ENCODE data around the gene CPD.
"Not testable (repeated sequence)": the region's sequence is repeated elsewhere in the genome, so short reads cannot be mapped to it uniquely, and the experiment has no call there.

CPD gene

DNA sequence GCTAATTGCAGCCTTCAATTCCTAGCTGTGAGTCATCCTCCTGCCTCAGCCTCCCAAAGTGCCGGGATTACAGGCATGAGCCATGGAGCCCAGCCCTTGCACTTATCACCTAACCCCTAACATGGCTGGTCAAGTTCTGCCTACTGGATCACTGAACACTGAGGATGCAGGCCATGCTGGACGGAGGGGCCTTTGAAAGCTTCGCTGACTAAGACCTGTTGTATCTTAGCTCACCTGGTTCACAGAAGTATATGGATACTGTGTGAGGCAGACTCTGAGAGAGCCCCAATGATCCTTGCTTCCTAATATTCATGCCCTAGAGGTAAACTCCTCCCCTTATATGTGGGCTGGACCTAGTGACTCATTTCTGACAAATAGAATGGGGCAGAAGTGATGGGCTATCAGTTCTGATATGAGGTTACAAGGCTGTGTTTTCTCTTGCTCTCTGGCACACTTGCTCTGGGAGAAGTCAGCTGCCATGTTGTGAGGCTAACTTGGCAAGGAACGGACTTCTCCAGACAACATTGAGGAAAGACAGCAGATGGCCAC lies 33.1 kb upstream of the CPD start:
- in situ Hi-C loops (cut with HindIII; ENCODE audit: low sequenced_read_pairs) = loop anchor here (5.0 kb wide), 1 partner anchor 42 kb away; no protein-coding TSS in a partner anchor
- TF ChIP-seq, protein P1, sequence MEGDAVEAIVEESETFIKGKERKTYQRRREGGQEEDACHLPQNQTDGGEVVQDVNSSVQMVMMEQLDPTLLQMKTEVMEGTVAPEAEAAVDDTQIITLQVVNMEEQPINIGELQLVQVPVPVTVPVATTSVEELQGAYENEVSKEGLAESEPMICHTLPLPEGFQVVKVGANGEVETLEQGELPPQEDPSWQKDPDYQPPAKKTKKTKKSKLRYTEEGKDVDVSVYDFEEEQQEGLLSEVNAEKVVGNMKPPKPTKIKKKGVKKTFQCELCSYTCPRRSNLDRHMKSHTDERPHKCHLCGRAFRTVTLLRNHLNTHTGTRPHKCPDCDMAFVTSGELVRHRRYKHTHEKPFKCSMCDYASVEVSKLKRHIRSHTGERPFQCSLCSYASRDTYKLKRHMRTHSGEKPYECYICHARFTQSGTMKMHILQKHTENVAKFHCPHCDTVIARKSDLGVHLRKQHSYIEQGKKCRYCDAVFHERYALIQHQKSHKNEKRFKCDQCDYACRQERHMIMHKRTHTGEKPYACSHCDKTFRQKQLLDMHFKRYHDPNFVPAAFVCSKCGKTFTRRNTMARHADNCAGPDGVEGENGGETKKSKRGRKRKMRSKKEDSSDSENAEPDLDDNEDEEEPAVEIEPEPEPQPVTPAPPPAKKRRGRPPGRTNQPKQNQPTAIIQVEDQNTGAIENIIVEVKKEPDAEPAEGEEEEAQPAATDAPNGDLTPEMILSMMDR (IDR thresholded peaks at IDR 0.05; ENCODE audit: low read depth, low read length, missing control alignments) = no peak
- no peak for DNase-seq (ENCODE audit: low read depth)
- H3K4me3 ChIP-seq (ENCODE audit: low read depth, low read length) = no peak overlapping the region

DNA sequence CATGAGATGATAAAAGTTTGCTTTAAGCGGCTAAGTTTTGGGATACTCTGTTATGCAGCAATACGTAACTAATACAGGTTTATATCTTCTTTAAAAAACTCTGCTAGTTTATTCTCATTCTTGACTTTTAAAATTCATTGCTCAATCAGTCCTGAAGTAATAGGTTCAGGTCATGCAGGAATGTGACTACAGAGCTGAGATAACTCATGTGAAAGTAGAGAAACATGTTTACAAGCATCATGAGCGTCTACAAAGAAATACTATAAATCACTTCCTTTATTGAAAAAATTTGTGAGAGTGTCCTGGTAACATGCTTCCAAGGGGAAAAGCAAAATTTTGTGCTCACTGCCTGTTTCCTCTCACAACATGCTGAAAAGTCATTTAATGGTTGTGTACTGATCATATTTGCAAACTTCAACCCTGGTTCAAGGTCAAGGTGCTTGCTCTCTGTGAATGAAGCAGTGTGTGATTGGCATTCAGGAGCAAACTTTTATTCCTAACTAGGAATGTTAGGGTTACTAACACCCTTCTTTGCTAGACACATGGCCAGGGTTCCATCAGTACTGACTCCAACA lies 32.4 kb upstream of the CPD start:
- DNase-seq (ENCODE audit: low read depth) = no peak
- no peak overlapping the region for H3K4me3 ChIP-seq (ENCODE audit: low read depth, low read length)
- TF ChIP-seq, protein P1 (IDR thresholded peaks at IDR 0.05; ENCODE audit: low read depth, low read length, missing control alignments) = no peak
- in situ Hi-C loops (cut with HindIII; ENCODE audit: low sequenced_read_pairs) = loop anchor here (5.0 kb wide), 1 partner anchor 41 kb away; no protein-coding TSS in a partner anchor

DNA sequence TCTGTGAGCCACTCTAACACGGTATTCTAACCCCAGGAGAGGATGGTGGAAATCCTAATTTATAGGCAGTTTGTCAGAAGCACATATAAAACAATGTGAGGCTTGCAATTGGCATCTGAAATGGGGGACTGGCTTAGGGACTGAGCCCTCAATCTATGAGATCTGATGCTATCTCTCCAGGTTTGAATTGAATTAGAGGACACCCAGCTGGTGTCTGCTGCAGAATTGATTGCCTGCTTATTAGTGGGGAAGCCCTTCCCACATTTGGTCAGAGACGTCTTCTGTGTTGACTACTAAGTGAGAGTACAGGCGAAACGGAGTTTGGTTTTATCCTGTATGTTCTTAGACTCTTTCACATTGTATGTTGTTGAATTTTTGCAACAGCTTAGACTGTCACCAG lies 31.2 kb upstream of the CPD start:
- DNase-seq (ENCODE audit: low read depth) = no peak
- H3K4me3 ChIP-seq (ENCODE audit: low read depth, low read length) = no peak overlapping the region
- TF ChIP-seq, protein P1 (IDR thresholded peaks at IDR 0.05; ENCODE audit: low read depth, low read length, missing control alignments) = no peak
- in situ Hi-C loops (cut with HindIII; ENCODE audit: low sequenced_read_pairs) = loop anchor here (5.0 kb wide), 1 partner anchor 40 kb away; no protein-coding TSS in a partner anchor

DNA sequence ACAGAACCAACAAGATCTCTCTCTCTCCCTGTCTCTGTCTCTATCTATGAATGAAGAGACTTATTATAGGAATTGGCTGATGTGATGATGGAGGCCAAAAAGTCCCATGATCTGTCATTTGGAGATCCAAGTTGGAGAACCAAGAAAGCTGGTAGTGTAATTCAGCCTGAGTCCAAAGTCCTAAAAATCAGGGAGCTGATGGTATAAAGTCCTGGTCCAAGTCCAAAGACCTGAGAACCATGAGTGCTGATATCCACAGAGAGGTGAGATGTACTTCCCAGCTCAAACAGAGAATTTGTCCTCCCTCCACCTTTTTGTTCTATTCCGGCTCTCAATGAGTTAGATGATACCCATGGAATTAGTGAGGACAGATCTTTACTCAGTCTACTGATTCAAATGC lies 29.5 kb upstream of the CPD start:
- TF ChIP-seq, protein P1 (IDR thresholded peaks at IDR 0.05; ENCODE audit: low read depth, low read length, missing control alignments) = no peak
- in situ Hi-C loops (cut with HindIII; ENCODE audit: low sequenced_read_pairs) = loop anchor here (5.0 kb wide), 1 partner anchor 38 kb away; no protein-coding TSS in a partner anchor
- H3K4me3 ChIP-seq (ENCODE audit: low read depth, low read length) = no peak overlapping the region

DNA sequence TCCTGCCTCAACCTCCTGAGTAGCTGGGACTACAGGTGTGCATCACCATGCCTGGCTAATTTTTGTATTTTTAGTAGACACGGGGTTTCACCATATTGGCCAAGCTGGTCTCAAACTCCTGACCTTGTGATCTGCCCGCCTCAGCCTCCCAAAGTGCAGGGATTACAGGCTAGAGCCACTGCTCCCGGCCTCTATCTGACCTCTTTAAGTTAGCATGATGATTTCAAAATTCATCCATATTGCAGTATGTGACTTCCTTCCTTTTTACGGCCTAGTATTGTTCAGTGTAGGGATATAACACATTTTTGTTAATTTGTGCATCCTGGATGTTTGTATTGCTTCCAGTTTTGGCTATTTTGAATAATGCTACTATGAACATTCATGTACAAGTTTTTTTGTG lies 27.5 kb upstream of the CPD start:
- in situ Hi-C loops (cut with HindIII; ENCODE audit: low sequenced_read_pairs); H3K4me3 ChIP-seq (ENCODE audit: low read depth, low read length); DNase-seq (ENCODE audit: low read depth): not testable (repeated sequence)

More for the DNA sequence above, 29.5 kb upstream of the CPD start:
- no peak for DNase-seq (ENCODE audit: low read depth)

DNA sequence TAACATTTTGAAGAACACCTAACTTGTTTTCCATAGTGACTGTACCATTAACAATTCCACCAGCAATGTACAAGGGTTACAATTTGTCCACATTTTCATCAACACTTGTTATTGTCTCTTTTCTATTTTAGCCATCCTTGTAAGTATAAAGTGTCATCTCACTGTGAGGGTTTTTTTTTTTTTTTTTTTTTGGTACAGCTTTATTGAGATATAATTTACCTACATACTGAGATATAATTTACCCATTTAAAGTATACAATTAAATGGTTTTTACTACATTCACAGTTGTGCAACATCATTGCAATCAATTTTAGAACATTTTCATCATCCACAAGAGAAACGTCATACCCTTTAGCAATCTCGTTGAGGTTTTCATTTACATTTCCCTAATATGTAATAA lies 27.0 kb upstream of the CPD start:
- H3K4me3 ChIP-seq (ENCODE audit: low read depth, low read length) = no peak overlapping the region
- in situ Hi-C loops (cut with HindIII; ENCODE audit: low sequenced_read_pairs) = no loop called here
- TF ChIP-seq, protein P1 (IDR thresholded peaks at IDR 0.05; ENCODE audit: low read depth, low read length, missing control alignments) = no peak
- no peak for DNase-seq (ENCODE audit: low read depth)

DNA sequence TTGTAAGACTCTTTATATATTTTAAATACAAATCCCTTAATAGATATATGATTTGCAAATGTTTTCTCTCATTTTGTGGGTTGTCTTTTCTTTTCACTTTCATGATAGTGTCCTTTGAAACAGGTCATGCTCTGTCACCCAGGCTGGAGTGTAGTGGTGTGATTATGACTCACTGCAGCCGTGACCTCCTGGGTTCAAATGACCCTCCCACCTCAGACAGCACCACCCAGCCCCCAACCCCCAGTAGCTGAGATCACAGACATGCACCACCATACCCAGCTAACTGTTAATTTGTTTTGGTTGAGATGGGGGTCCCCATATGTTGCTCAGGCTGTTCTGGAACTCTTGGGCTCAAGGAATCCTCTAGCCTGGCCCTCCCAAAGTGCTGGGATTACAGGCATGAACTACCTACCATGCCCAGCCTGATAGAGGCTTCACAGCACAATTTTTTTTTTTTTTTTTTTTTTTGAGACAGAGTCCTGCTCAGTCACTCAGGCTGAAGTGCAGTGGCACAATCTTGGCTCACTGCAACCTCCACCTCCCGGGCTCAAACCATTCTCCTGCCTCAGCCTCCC lies 26.4 kb upstream of the CPD start:
- no peak overlapping the region for H3K4me3 ChIP-seq (ENCODE audit: low read depth, low read length)
- in situ Hi-C loops (cut with HindIII; ENCODE audit: low sequenced_read_pairs) = no loop called here
- TF ChIP-seq, protein P1 (IDR thresholded peaks at IDR 0.05; ENCODE audit: low read depth, low read length, missing control alignments) = no peak
- DNase-seq (ENCODE audit: low read depth) = no peak

All from astrocyte of the cerebellum (primary cell).